Kidney (tissue), 14 donors: ENCODE results near the gene NPL. TPM values are rescaled to one million over a fixed set of nuclear protein-coding genes. Genes with fewer than 3 reads are reported as not detected.

Experiments used
- DNase-seq, 5 donors: peaks; one replicate each; pipeline ENCODE4 v3.0.0-alpha.2; 2013 to 2020
- FAIRE-seq: peaks from 2 replicates; lab custom pipeline; 2012; peaks lifted over from hg19 to GRCh38; lab: Jason Lieb, UNC
- H3K27ac ChIP-seq, 2 donors: one replicate each; pipeline ENCODE4 v1.7.0; 2013; ENCODE audit warnings: low read depth in 2 of 2, low read length in 2 of 2, inconsistent platforms in 1 of 2
- H3K27me3 ChIP-seq: one replicate; pipeline ENCODE4 v1.7.1; 2013; ENCODE audit warnings: low read length, inconsistent platforms; ENCODE audit not compliant: control insufficient read depth, insufficient read depth
- H3K36me3 ChIP-seq, 3 donors: one replicate each; pipeline versions ENCODE4 v1.7.0 to v1.7.1; 2013; ENCODE audit warnings: low read length in 3 of 3, control low read depth in 1 of 3, inconsistent platforms in 1 of 3; ENCODE audit not compliant: insufficient read depth in 3 of 3, control insufficient read depth in 2 of 3
- H3K4me1 ChIP-seq, 3 donors: one replicate each; pipeline versions ENCODE4 v1.7.0 to v1.7.1; 2013; ENCODE audit warnings: low read length in 3 of 3, inconsistent platforms in 1 of 3, low read depth in 1 of 3; ENCODE audit not compliant: control insufficient read depth in 2 of 3, insufficient read depth in 2 of 3
- H3K4me3 ChIP-seq, 3 donors: one replicate each; pipeline versions ENCODE4 v1.7.0 to v1.8.1; 2013; ENCODE audit warnings: low read length in 3 of 3, control low read depth in 1 of 3, inconsistent platforms in 1 of 3
- H3K9ac ChIP-seq, 3 donors: one replicate each; pipeline versions ENCODE4 v1.7.0 to v1.7.1; 2013; ENCODE audit warnings: low read length in 3 of 3, control low read depth in 1 of 3, inconsistent platforms in 1 of 3
- H3K9me3 ChIP-seq, 3 donors: one replicate each; pipeline versions ENCODE4 v1.7.0 to v1.7.1; 2013; ENCODE audit warnings: low read length in 3 of 3, control low read depth in 1 of 3, inconsistent platforms in 1 of 3; ENCODE audit not compliant: control insufficient read depth in 2 of 3, insufficient read depth in 1 of 3
- intact Hi-C: fragments of 100-400 bp; cut with DNase I; formaldehyde crosslinking; loops from one replicate; pipeline ENCODE4 v1.11.1; 2022
- polyA plus RNA-seq: library from polyadenylated mRNA; stranded (reverse); fragments of 350-450 nt; fragmentation: Illumina TruSeq; extraction: RNeasy Lipid Tissue Mini Kit (QIAGEN cat#74804); gene quantifications from one replicate; pipeline ENCODE4 v1.2.3, GENCODE V29; 2014; ENCODE audit warnings: low read depth, low replicate concordance; ENCODE audit not compliant: insufficient read depth
- total RNA-seq: library from RNA; stranded (reverse); fragmentation: NEBNext Ultra II Directional; extraction: Animal tissue kit (Norgen Biotek cat#: 25700); gene quantifications from one replicate; pipeline ENCODE4 v1.2.1, GENCODE V29; 2021
- TF ChIP-seq, protein P1 (sequence below): IDR thresholded peaks from 3 replicates; pipeline ENCODE4 v1.5.1; 2012; ENCODE audit warnings: mild to moderate bottlenecking, moderate library complexity, borderline replicate concordance; ENCODE audit not compliant: insufficient read depth; ENCODE audit errors: extremely low read depth
- donor health status: control.
- donor health status: control.
- donor health status: control.
- donor health status: control.
- donor health status: control.
- donor health status: DM: yes; HTN: yes; CAD: no.
- donor health status: Normal renal cell carcinoma (clear cell type).

Gene NPL
- total and polyA plus RNA-seq, 2 donors from 2014 or later: 15.7 to 69.4 TPM

DNA sequence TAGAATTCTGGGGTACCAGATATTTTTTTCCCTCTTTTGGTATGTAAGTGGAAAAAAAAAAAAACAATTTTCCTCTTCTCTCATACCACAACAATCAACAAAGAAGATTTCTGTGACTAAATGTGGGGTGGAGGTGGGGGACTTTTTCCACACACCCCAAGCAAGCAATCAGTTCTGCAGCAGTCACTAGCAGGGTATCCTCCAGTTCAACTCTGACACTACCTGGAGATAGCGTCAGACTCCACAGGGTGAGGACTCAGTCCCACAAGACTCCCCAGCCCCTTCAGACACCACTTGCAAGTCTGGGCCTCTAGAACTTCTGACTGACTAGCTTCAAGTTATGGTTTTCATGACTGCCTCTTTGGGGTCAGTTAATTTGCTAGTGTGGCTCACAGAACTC lies 55.8 kb downstream of the NPL start:
- TF ChIP-seq, protein P1, sequence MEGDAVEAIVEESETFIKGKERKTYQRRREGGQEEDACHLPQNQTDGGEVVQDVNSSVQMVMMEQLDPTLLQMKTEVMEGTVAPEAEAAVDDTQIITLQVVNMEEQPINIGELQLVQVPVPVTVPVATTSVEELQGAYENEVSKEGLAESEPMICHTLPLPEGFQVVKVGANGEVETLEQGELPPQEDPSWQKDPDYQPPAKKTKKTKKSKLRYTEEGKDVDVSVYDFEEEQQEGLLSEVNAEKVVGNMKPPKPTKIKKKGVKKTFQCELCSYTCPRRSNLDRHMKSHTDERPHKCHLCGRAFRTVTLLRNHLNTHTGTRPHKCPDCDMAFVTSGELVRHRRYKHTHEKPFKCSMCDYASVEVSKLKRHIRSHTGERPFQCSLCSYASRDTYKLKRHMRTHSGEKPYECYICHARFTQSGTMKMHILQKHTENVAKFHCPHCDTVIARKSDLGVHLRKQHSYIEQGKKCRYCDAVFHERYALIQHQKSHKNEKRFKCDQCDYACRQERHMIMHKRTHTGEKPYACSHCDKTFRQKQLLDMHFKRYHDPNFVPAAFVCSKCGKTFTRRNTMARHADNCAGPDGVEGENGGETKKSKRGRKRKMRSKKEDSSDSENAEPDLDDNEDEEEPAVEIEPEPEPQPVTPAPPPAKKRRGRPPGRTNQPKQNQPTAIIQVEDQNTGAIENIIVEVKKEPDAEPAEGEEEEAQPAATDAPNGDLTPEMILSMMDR: no peak
- H3K9me3 ChIP-seq: no peaks in the 10 kb centered on the region
- H3K4me3 ChIP-seq: no peak overlapping the region
- no peaks in the 10 kb centered on the region for H3K27me3 ChIP-seq
- peaks cover 6 to 19% (median 11%) of the 10 kb centered on the region in 3 donors for H3K4me1 ChIP-seq
- DNase-seq (no peak), FAIRE-seq (no peak)
- peaks cover 16 to 46% (median 24%) of the 10 kb centered on the region in 3 donors for H3K36me3 ChIP-seq
- intact Hi-C loops: no loop called here
- no peak overlapping the region for H3K9ac ChIP-seq
- H3K27ac ChIP-seq: no peak overlapping the region

DNA sequence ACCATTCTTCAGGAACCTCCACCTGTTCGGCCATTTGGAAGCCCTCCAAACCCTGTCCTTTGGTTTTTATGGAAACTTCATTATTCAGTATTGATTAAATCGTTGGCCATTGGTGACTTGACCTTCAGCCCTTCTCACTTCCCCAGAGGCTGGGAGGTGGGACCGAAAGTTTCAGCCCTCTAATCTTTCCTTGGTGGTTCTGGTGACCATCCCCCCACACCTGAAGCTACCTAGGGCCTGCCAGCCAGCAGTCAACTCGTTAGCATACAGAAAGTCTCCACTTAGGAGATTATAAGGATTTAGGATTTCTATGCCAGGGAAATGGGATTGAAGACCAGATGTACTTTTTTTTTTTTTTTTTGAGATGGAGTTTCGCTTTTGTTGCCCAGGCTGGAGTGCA lies 56.3 kb downstream of the NPL start:
- Histone ChIP-seq H3K27ac (no peak overlapping the region), H3K4me1 (peaks cover 6 to 19% (median 11%) of the 10 kb centered on the region in 3 donors), H3K36me3 (peaks cover 18 to 50% (median 28%) of the 10 kb centered on the region in 3 donors), H3K4me3 (no peak overlapping the region), H3K9ac (no peak overlapping the region), H3K27me3 (no peaks in the 10 kb centered on the region), H3K9me3 (no peaks in the 10 kb centered on the region)
- TF ChIP-seq, protein P1: no peak
- DNase-seq: no peak
- FAIRE-seq: no peak
- intact Hi-C loops: no loop called here

DNA sequence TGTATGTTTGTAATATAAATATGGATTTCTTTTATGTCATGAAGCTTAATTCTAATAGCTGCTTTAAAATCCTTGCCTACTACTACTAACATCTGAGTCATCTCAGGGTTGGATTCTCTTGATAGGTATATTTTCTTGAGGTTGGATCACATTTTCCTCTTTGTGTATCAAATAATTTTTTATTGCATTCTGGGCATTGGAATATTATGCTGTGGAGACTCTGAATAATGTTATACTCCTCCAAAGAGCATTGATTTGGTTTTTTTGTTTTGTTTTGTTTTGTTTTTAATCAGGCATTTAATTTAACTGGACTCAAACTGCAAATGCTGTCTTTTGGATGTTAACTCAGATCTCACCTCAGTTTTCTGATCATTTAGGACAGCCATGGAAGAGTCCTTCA lies 57.5 kb downstream of the NPL start:
- Histone ChIP-seq H3K36me3 (peaks cover 20 to 56% (median 33%) of the 10 kb centered on the region in 3 donors), H3K4me3 (no peak overlapping the region), H3K4me1 (peaks cover under 1 to 14% (median 8%) of the 10 kb centered on the region in 3 donors), H3K27me3 (no peaks in the 10 kb centered on the region), H3K9ac (no peak overlapping the region), H3K27ac (no peak overlapping the region), H3K9me3 (no peaks in the 10 kb centered on the region)
- intact Hi-C loops: no loop called here
- TF ChIP-seq, protein P1: no peak
- DNase-seq: no peak
- FAIRE-seq: no peak

DNA sequence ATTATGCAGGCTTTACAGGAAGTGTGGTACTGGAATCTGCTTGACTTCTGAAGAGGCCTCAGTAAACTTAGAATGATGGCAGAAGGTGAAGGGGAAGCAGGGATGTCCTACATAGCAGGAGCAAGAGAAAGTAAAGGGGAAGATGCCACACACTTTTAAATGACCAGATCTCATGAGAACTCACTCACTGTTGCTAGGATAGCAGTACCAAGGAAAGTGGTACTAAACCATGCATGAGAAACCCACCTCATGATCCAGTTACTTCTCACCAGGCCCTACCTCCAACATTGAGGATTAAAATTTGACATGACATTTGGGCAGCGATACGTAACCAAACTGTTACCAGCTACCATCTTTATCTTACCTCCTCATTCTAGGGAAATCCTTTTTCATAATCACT lies 59.2 kb downstream of the NPL start:
- intact Hi-C loops: no loop called here
- H3K4me3 ChIP-seq: no peak overlapping the region
- H3K27ac ChIP-seq: no peak overlapping the region
- DNase-seq (no peak), FAIRE-seq (no peak)
- peaks cover 0 to 5% (median 0%) of the 10 kb centered on the region in 3 donors for H3K4me1 ChIP-seq
- H3K27me3 ChIP-seq: no peaks in the 10 kb centered on the region
- no peaks in the 10 kb centered on the region for H3K9me3 ChIP-seq
- peaks cover 23 to 68% (median 44%) of the 10 kb centered on the region in 3 donors for H3K36me3 ChIP-seq
- TF ChIP-seq, protein P1: no peak
- H3K9ac ChIP-seq: no peak overlapping the region
